NCI-H2107 (cell line): ENCODE results near the gene NTN3.
"Not testable (repeated sequence)": the region's sequence is repeated elsewhere in the genome, so short reads cannot be mapped to it uniquely, and the experiment has no call there.

ENCODE experiments used
- DNase-seq: peaks from one replicate; lab custom pipeline; 2025; lab: John Stamatoyannopoulos, UW

Gene NTN3

GRCh38 chr16:2471016-2471652 is at the start of gene NTN3:
Gene NTN3, plus strand, starts transcription at chr16:2471297. Its CDS starts 405 bp downstream, at chr16:2471702.
- DNase-seq = peak; percentile 54

DNA sequence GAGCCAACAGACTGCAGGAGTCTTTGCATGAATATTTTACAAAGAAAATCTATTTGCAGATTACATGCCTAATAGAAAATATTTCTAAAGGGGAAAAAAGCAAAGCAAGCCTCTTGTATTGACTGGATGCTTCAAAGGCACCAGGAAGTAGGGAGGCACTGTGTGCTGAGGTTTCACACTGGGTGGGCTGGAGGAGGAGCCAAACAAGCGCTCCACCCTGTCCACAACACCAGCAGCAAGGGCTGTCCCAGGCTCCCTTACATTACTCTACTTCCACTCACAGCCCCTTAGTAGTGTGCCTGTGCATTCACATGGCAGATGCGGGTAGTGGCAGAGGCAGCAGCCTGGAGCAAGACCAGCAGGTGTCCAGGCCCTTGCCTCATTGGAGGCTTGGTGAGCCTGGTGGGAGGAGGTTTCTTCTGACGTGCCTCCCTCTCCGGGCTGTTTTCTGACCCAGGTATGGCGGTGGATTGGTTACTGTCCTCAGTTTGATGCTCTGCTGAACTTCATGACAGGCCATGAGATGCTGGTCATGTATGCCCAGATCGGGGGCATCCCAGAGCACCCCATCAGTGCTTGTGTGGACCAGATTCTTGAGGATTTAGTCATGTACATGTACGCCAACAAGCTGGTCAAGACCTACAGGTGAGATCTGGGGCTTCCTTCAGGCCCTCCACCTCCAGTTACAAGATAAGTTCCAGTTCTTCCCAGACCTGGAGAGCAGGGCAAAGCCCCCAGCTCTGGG is 48.8 kb upstream of the NTN3 start:
- no peak for DNase-seq

DNA sequence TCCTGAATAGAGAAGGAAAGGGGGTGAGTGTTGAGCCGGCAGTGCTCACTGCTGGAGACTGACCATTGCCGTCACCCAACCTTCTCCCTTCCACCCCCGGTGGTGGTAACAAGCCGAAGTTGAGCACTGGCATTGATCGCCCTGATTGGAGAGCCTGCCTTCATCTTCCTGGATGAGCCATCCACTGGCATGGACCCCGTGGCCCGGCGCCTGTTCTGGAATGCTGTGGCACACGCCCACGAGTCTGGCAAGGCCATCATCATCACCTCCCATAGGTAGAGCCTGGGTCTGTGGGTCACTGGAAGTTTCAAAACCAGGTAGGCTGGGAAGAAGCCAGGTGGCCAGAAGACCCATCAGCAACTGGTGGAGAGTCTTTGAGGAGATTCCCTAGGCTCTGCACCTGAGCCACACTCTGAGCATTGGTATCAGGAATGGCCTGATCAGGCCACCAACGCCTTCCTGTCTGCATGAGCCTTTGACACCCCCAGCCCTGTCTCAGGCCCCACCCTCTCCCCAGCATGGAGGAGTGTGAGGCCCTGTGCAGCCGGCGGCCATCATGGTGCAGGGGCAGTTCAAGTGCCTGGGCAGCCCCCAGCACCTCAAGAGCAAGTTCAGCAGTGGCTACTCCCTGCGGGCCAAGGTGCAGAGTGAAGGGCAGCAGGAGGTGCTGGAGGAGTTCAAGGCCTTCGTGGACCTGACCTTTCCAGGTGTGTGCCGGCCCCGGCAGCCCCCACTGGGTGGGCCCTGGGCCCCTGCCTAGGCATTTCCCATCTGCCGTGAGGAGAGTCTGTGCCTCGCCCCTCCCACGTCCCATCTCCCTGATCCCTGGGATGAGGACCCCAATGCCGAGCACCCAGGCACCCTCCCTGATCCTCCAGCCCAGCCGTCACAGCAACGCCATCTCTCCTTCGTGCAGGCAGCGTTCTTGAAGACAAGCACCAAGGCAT is 46.8 kb upstream of the NTN3 start:
- no peak for DNase-seq

DNA sequence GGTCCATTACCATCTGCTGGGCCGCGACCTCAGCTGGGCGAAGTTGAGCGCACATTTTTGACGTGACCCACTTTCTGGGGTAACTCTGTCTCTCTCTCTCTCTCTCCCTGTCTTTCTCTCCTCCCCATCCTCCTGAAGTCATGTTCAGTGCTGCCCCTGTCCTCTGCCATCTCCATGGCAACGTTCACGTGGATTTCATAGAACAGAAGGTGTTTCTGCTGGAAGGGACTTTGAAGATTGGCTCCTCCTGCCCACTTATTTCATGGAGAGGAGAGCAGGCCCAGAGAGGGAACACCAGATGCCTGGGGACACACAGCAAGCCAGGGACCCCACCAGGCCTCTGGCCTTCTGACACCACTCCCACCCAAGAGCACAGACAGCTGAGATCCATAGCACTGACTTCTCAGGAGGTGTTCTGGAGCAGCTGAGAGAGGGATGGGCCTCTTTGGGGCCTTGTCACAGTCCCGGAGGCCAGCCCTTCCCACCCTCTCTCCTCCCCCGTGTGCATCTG is 46.0 kb upstream of the NTN3 start:
- DNase-seq = no peak

GRCh38 chr16:2425825-2426430 is 45.2 kb upstream of the NTN3 start:
- DNase-seq = no peak

DNA sequence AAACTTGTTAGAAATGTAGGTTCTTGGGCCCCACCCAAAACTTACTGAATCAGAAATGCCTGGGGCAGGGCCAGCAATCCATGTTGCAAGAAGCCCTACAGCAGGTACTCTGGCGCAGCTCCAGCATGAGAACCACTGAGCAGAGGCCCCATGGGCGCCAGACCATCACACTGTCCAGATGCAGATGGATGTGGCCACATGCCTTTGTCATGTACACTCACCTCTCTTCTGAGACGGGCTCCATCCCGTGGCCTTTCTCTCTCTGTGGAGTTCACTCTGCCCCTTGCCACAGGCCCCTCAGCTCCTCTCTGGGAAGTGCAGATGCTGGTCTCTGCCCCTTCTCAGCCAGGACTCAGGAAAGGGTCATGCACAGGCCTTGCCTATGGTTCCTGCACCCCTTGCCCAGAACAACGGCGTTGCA is 44.1 kb upstream of the NTN3 start:
- no peak for DNase-seq

GRCh38 chr16:2427526-2427925 is 43.6 kb upstream of the NTN3 start:
- DNase-seq = no peak

DNA sequence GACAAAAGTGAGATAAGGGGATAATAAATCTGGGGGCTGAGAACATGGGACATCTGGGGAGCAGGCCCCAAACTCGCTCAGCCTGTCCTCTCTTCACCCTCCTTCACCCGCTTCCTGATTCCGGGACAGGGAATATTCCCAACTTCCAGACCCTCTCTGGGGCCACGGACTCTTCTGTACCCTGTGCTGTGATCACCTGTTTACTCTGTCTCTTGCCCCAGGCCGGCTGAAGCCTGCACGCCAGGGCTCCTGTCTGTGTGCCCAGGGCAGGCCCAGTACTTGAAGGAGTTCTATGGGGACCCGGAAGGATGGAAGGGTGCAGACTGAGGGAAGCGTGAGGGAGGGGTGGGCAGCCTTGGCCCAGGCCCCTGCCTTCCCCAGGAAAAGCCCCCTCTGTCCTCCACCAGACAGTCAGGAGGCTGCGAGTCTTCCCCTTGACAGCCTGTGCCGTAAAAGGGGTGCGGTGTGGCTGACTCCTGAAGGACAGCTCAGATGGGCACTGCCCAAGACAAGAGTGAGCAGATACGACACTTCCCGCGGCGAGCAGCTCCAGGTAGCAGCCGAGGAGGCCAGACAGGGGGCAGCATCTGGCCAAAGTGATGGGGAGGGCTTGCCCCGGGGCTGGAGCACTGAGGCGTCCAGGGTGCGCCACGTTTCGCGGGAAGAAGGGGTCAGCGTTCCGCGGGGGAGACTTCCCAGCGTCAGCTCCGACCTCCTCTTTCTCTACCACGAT is 42.9 kb upstream of the NTN3 start:
- DNase-seq = no peak

DNA sequence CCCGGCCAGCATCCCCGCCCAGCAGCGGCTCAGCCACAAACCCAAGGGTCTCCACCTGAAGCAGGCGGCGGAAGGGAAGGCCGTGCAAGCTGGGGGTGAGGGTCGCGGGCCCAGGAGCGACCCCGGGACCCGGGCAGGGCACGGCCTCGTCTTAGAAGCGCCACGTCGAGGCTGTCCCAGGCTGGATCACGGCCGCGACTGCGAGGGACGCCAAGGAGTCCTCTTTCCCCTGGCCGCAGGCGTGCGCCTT is 42.4 kb upstream of the NTN3 start:
- DNase-seq = no peak

- DNase-seq = peak; percentile 92
Observed at GRCh38 chr16:2429034-2429770, 41.9 kb upstream of the NTN3 start, which contains the start of gene CCNF. Gene CCNF, plus strand, starts transcription at chr16:2429447. Its CDS starts 35 bp downstream, at chr16:2429482.

GRCh38 chr16:2429771-2430663 is 41.1 kb upstream of the NTN3 start:
- peak; percentile 11 for DNase-seq

- DNase-seq = no peak
Observed at GRCh38 chr16:2432286-2432685, 38.8 kb upstream of the NTN3 start.

- no peak for DNase-seq
Observed at GRCh38 chr16:2432801-2433505, 38.1 kb upstream of the NTN3 start.

DNA sequence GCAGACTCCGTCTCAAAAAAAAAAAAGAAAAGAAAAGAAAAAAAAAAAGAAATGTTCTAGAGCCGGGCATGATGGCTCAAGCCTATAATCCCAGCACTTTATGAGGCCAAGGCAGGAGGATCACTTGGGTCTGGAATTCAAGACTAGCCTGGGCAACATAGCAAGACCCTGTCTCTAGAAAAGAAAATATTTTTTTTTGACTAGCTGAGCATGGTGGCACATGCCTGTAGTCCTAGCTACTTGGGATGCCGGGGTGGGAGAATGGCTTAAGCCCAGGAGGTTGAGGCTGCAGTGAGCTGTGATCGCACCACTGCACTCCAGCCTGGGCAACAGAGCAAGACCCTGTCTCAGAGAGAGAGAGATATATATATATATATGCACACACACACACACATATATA is 35.9 kb upstream of the NTN3 start:
- not testable (repeated sequence) for DNase-seq

DNA sequence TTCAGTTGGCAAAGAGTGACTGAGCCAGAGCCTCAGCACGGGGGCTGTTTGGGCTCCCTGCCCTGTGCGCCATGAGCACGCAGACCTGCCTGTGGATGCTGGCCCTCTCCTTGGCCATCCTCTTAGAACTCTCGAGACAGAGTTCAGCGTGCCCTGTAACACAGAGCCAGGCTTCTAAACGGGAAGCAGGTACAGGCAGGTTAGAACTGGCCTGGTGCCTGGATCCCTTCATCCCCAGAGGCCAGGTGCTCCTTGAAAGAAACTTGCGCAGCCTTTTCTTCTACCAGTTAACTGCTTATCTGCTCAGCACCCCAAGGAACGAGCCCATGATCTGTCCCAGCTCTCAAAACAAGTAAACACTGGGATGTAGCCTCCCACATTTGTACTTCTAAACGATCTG is 35.0 kb upstream of the NTN3 start:
- no peak for DNase-seq

GRCh38 chr16:2437032-2437790 is 33.9 kb upstream of the NTN3 start:
- DNase-seq = no peak

DNA sequence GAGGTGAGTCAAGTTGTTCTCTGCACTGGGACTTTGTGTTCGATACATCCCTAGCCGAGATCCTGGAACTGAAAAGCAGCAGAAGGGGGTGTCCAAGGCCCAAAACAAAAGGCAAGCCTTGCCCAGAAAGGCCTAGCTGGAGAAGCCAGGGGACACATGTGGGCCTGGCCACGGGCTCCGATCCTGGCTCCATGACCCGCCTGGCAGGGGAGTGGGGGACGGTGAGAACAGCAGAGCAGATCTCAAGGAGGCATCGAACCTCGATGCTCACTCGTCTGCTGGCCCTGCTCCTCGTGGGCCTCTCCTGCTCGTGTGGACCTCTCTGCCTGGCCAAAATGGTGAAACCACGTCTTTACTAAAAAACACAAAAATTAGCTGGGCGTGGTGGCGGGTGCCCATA is 33.0 kb upstream of the NTN3 start:
- no peak for DNase-seq

DNA sequence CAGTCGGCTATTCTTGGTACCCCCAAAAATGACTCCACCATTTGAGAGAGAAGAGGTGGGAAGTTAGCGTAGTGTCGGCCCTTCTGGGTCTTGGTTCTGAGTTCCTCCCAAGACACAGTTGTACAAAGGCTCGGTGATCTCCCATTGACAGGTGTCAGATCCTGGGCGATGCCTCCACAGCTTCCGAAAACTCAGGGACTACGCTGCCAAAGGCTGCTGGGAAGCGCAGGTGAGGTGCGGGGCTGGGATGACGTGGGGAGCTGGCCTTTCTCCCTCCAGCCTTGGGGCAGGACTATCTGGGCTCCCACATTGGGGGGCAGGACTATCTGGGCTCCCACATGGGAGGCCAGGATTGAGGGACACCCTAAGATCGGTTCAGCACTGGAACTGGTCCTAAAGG is 31.5 kb upstream of the NTN3 start:
- no peak for DNase-seq
